HG03439 (cell line): Measurements from ENCODE around the gene FBXW11.

Source experiments
- ATAC-seq: cut with Tn5 transposase; IDR thresholded peaks from one replicate; pipeline ENCODE4 v1.9.1; 2021; ENCODE audit warnings: mild to moderate bottlenecking, moderate library complexity; ENCODE audit not compliant: unreplicated experiment

FBXW11 gene

DNA sequence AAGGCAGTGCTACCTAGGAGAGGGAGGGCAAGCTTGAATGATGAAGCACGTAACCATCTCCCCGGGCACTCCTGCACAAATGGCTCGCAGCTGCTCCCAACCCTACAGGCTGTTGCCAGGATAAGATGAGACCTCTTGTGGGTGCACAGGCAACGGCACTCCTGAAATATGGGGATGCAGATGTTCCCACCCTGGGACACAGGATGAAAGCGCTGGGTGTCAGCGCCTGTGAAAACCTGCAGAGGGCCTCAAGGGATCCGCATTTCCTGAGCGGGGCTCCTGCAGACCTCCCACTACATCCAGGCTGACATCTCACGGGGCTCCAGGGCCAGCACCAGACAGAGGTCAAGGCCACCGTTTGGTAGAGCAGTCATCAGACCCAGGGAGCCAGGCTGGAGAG, 160.1 kb downstream of the FBXW11 start:
- ATAC-seq = no peak

GRCh38 chr5:171845857-171846256, 160.6 kb downstream of the FBXW11 start:
- ATAC-seq = no peak

- no peak for ATAC-seq
These were observed 161.3 kb downstream of the FBXW11 start for GRCh38 chr5:171845040-171845630.

DNA sequence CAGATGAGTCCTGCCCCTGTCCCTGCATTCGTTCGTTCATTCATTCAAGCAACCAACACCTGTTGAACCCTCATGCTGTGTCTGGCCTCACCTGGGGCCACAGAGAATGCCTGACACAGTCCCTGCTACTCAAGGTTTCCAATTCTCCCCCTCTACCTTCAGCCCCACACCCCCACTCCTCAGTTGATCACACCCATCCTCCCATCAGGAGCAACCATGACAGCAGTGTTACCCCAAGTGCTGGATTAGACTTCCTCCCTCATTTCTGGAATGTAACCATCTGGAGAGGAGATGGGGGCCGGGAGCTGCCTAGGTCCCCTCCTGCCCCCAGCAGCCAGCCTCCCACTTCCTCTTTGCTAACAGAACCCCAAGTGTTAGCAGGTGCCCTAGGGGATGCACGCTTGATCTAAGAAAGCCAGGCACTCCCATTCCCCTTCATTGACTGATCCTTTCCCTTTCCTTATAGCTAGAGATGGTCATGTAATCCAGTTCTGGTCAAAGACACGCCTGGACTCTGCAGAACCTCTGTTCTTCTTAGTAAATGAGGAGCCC, 163.6 kb downstream of the FBXW11 start:
- ATAC-seq = no peak

GRCh38 chr5:171841984-171842776, 164.3 kb downstream of the FBXW11 start:
- no peak for ATAC-seq

GRCh38 chr5:171840711-171841522, 165.5 kb downstream of the FBXW11 start:
- ATAC-seq = no peak

DNA sequence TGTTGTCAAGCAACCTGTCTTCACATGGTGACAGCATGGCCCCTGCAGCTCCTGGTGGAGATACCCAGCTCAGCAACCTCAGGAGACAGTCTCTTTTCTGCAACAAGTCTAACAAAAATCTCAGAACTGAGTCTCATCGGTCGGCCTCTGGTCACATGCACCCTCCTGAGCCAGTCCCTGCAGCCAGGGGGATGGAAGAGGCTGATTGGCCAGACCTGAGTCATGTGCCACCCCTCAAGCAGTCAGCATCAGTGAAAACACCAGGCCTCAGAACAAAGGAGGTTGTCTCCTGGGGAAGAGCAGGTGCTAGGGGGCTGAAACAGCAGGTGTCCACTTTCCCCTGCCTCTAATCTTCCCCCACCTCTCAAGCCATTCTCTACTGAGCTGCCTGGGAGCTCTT, 166.4 kb downstream of the FBXW11 start:
- ATAC-seq = no peak

DNA sequence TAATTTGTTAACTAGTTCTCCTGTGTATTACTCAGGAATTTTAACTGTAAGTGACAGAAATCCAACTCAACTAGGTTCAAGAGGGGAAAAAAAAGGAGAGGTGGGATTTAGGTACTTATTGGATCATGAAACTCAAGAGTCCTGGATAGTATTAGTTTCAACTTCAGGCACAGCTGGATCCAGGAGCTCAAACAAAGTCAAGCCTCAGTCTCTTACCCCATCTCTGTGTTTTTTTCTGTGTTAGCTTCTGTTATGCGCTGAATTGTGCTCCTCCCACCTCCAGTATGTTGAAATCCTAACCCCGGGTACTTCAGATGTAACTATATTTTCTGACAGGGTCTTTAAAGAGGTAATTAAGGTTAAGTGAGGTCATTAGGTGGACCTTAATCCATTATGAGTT, 167.3 kb downstream of the FBXW11 start:
- no peak for ATAC-seq

DNA sequence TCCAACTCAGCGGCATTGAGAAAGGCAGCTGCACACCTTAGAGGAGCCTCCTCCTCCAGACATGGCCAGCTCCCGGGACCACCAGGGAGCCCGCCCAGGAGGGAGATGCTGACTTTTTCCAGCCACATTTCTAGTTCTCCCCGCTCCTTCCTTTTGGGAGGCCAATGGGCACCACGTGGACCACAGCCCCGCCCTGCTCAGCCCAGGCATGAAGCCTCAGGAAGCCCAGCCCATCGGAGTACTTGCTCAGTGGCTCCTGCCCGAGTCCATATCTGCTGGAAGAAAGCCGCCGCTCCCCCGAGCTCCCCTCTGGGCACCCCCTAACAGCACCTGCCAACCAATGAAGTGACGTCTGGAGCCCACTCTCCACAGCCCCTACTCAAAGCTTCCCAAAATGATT, 168.4 kb downstream of the FBXW11 start:
- no peak for ATAC-seq

DNA sequence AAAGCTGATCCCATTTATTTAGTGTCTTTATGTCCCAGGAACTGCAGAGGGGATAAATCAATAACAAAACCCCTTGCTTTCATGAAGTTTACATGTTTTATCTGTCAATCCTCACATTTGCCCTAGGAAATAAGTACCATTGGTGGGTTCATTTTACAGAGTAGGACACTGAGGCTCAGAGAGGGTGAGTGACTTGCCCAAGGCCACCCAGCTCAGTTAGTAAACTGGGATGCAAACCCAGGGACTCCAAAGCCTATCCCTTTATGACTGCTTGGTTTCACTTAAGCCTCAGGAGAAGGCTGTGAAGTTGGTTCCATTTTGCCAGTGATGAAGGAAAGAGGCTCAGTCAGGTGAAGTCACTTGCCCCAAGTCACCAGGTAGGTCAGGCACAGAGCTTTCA, 168.9 kb downstream of the FBXW11 start:
- ATAC-seq = no peak

DNA sequence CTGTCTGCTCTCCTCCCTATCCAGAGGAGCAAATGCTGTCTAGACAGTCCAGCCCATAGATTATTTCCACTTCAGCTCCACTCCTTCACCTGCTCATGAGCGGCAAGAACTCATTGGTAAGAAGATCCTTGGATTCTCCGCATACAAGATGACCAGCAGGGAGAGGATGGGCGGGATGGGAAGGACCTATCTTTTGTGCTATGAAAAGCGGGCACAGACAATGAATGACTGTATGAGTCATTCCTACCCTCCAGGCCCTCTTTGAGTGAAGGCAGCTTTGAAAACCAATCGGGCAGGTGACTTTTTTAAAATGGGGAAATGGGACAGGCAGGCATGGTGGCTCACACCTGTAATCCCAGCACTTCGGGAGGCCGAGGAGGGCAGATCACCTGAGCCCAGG, 171.4 kb downstream of the FBXW11 start:
- ATAC-seq = no peak

DNA sequence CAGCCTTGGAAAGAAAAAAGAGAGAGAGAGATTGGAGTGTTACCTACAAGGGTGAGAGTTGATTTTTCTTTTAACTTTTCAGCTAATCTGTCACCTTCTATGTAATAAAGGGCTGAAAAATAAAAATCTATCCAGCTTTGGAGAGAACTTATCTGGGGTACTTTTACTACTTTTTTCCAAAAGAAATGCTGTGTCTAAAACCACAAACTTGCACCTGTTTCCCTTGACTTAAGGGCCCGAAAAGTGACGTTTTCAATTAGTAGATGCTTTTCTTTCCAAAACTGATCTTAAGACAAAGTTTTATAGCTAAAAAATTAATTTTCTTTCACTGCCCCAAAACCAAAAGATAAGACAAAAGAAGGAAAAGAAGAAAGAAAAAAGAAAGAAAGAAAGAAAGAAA, 172.0 kb downstream of the FBXW11 start:
- no peak for ATAC-seq

- ATAC-seq = no peak
These were observed 173.7 kb downstream of the FBXW11 start for GRCh38 chr5:171832775-171833174.

DNA sequence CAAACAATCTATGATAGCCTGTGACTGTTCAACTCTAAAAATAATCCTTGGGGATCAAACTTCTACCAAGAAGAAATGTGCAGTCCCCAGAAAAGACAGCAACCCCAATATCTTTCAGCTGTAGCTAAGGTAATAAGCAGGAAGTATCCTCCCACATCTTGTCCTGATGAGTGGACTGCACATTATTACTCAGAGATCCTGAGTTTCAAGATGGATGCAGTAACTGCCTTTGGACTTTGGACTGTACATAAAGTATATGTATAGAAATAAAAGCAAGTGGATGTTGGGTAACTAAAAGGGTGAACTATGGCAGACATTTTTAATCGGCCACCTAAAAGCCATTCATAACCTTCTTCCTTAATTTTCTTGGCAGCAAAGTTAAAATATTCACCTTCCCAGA, 175.8 kb downstream of the FBXW11 start:
- no peak for ATAC-seq

DNA sequence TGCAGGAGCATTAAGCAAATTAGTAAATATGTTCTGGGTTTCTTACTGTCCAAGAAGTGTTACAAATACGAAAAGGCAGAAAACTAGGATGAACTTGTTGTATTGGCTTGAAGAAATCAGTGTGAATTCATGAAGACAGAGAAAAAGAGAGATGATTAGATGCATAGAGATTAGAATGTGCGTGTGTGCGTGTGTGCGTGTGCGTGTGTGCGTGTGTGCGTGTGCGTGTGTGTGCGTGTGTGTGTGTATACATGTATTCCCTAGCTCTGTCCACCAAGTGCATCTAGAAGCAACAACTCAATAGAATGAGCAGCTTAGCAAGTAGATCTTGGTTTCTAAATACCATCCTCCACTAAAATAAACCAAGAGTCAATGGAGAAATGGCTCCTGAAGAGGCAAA, 179.3 kb downstream of the FBXW11 start:
- ATAC-seq = no peak

DNA sequence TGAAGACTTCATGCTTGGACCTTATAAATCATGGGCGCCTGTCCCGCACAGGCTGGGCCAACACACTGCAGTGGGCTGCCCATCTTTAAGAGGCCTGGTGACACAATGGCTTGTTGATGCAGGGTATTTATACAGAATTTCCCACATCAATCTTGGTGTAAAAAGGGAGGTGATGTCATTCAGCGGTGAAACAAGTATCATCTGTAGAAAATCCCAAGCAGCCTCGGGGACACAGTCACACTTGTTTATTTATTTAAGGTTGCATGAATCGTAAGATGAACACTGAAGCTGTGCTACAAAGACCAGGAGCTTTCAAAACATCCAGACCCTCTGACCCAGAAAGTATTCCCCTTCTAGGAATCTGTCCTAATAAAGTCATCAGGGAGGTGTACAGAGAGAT, 180.3 kb downstream of the FBXW11 start:
- ATAC-seq = no peak

GRCh38 chr5:171825051-171825450, 181.4 kb downstream of the FBXW11 start:
- ATAC-seq = no peak

GRCh38 chr5:171823269-171823668, 183.2 kb downstream of the FBXW11 start:
- no peak for ATAC-seq

GRCh38 chr5:171821286-171821685, 185.2 kb downstream of the FBXW11 start:
- no peak for ATAC-seq

- ATAC-seq = no peak
These were observed 185.9 kb downstream of the FBXW11 start for GRCh38 chr5:171820561-171820960.

DNA sequence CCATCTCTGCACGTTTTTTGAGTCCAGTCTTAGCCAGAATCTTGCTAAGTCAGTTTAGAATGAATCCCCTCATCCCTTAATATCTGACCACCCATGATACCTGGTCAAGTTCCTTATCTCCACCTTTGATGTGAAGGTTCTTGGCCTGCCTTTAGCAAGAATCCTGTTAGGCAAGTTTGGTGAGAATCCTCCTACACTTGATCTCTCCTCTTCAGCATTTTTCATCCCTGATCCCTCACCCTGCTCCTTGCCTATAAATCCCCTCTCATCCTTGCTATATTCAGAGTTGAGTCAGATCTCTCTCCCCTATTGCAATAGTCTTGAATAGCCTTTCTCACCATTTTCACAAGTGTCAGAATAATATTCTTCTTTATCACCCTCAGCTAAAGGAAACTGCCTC, 189.8 kb downstream of the FBXW11 start:
- ATAC-seq = no peak
